Activated CD4-positive, alpha-beta T cell treated with anti-CD3 and anti-CD28 coated beads, Interleukin-2, amount 50 U/mL, for 4 hours (primary cell): ENCODE results near the gene GRXCR2.

ENCODE experiments used
- DNase-seq, 2 experiments: peaks; one replicate each; pipeline ENCODE4 v3.0.0-alpha.2; 2020

Gene GRXCR2

DNA sequence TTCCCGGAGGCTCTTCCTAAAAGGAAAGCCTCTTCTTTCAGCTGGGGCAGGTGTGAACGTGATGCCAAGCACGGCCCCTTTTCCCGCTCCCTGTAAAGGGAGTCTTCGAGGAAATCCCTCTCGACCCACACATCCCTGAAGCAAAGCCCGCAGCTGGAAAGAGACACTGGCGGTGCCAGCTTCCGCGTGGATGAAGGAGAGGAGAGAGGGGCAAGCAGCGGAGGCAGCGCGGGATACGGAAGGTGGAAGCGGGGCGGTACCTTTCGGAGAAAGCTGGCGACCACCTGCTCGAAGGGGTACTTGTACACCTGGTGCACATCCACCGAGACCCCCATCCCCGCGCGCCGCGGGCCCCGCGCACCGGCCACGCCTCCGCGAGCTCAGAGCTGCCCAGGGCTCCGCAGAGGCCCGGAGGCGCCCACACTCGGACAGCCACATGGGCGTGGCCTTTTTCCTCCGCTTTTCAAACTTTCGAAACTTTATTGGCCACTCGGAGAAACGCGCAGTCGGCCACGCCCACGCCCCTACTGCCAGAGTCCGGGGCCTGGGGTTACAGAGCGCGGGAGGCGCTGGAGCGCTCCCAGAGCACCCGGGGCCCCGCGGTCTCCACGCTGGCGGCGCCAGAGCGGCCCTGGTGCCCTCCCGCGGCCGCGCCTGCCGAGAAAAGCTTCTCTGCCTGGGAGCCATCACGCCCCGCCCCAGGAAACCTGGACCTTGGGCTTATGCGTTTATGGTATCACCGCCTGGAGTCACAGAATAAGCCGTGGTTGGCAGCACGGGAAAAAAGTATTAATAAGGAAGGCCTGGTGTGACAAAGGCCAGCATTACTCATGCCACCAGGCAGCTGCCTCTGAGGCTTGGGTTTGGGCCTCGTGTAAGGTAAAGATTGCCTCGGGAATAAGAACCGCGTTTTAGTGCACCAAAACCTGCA is 37.6 kb downstream of the GRXCR2 start, which contains the start of gene PRELID2:
Gene PRELID2, minus strand, starts transcription at position 426 of the 931 bp plus-strand sequence. Its CDS starts 91 bp downstream, at position 335.
- DNase-seq = peak; percentile 23 to 24

DNA sequence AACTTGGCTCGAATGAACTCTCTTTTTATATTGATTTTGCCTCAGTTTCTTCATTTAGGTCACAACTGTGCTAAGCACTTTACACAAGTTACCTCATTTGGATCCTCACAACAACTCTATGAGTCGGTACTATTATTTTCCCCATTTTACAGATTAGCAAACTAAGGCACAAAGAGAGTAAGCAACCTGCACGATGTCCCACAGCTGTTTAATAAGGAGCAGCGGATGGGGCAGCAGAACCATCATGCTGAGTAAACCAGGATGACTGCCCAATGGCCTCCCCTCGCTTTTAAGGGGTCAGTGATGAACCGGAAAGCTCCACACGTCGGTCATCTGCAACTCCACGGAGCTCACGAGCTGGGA is 38.3 kb downstream of the GRXCR2 start:
- DNase-seq = no peak

DNA sequence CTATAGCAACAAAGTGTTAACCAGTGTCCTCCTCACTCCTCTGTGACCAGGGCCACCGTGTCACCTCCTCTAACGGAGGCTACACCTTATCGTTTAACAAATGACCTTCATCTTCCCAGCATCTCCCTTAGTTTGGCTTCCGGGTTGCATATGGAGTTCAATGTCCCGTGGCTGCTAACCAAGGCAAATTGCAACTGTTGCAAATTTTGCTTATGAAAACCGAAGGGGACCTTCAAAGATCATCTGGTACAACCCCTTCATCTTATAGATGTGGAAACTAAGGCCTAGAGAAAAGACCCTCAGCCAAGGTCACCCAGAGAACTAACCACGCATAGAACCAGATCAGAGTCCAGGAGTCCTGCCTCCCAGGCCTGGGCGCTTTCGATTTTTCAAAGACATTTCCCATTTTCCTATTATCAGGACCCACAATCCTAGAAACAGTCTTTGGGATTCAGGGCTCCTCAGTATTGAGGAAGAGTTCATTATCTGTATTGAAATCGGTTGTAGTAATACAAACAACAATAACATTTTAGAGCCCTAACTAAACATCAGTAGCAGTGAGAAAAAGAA is 39.1 kb downstream of the GRXCR2 start:
- no peak for DNase-seq

- DNase-seq = no peak
Measured at GRCh38 chr5:145830594-145830993, 42.2 kb downstream of the GRXCR2 start.

GRCh38 chr5:145829708-145830361 is 43.0 kb downstream of the GRXCR2 start:
- no peak for DNase-seq

DNA sequence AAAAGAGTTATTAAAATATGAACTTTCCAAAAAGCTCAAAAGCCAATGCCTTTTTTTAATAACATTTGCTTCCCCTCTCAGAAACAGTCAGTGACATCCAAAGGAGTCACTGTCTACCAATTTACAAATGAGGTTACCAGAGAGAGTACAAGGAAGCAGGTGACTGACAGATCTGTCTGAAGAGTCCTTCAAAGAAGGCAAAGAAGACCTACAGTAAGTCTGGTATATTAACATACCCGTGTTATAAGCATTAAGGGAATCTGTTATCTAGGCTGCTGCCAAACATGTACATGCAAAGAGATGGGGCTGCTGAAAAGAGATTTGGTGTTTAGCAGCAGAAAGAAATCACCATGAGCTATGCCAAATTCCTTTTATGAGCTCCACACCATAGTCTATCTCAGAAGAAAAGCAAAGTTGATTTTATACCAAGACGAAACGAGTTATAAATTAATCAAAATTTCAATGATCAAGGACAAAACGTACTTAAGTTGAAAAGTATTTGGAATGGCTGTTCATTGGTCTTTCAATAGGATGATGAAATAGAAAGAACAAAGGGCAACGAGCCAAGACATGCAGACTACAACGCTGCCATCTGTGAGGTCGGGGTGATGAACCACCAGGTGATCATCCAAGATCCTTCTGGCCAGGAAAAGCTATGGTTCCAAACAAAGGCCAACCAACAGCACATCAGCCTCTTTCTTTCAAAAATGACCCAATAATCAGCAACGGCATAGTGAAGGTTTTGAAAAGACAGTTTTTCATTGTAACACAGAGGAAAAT is 45.7 kb downstream of the GRXCR2 start:
- no peak for DNase-seq

DNA sequence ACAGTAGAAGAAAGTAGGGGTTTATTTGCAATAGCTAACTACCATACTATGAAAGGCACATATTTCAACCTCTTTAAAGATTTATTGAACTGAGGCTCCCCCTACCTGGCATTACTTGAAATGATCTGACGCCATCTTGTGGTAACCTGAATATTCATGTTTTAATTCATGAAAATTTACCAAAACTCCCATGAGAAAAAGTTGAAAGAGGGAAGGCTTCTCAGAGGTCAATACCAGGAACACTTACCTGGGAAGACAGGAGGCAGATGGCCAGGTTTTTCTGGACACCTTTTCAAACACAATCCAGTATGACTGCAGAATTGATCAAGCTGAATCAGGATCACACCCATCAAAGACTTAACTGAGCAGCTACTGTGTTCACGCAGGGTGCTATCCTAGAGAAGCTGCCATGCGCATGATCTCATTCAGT is 47.0 kb downstream of the GRXCR2 start:
- DNase-seq = no peak

DNA sequence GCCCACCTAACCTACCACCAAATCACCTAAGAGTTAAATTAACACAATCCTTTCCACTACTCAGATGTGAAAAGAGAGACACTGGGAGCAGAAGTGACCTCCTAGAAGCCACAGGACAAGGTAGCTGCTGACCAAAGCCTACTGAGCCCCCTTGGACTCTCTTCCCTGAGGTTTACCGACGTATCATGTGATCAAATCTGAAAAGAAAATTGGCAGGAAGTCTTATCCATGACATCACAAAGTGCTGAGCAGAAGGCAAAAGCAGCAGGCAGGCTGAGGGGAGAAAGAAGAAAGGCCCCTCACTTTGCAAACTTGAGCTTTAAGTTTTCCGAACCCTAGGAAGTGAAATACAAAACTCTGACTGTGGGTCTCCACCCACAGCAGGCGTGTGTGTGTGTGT is 48.8 kb downstream of the GRXCR2 start:
- DNase-seq = no peak

DNA sequence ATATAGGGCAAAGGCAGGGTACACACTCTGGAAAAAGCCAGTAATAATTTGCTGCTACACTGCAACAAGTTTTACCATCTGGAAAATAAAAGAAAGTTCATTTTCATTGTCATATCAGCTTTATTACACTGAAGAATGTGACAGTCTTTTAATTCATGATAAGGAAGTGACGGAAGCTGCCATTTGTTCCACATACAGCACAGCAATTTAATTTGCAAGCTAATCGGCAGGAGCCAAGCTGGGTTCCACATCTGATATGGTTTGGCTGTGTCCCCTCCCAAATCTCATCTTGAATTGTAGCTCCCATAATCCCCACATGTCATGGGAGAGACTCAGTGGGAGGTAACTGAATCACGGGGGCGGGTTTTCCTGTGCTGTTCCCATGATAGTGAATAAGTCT is 54.2 kb downstream of the GRXCR2 start:
- DNase-seq = no peak

DNA sequence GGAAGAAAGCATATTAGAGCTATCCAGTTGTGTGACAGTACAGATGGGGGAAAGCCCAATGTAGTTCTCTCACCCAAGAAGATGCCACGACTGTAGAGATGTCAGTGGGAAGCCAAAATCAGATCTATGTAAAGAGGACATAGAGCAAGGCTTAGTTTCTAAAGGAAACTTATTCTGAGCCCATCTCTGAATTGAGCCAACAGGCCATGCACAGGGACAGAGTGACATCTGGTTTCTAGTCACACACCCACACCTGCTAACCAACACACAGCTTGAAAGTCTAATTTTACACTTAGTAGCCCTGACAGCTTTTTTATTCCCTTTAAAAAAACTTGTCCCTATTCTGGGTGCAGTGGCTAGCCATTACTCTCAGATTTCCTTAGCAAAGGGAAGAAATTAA is 59.9 kb downstream of the GRXCR2 start:
- DNase-seq = no peak

DNA sequence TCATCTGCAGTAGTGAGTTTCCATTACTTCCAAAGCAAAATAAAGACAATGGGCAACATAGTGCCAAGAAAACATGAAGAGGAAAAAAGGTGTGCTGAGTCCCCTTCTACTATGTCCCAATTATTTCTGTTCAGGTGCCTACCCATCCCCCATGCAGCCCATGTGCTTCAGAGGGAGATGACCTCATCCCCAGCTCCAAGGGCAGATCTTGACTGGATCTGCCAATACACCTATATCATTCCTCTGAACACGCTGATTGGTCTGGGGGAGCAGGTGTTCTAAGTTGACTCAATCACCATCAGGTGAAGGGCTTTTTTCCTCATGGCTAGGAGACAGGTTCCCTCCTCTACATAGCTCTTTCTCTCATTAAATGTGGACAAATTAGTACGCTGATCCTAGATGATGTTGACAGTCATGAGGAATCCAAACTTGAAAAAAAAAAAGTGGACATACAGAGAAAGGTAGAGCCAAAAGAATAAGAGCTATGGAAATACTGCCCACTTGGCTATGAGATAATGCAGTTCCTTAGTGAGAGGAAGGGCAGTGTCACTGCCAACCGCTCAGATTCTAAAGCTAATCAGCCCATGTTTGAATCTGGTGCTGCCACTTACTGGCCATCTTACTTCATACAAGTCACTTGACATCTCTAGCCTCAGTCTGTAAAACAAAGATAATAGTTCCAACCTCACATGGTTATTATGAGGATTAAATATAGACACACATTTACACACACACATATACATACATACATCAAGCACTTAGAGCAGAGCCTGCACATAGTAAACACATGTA is 60.8 kb downstream of the GRXCR2 start:
- DNase-seq = no peak
